Brain microvascular endothelial cell (primary cell): ENCODE measurements around the gene EXOC6B.

ENCODE experiments used
- DNase-seq: peaks from one replicate; pipeline ENCODE4 v3.0.0-alpha.2; 2020
- H3K27ac ChIP-seq: fragments of 250-450 bp; sonication (Bioruptor Pico); 2 replicates; pipeline ENCODE4 v1.5.1; 2020; ENCODE audit warnings: mild to moderate bottlenecking, moderate library complexity
- H3K27me3 ChIP-seq: fragments of 250-450 bp; sonication (Bioruptor Pico); replicated peaks from 2 replicates; pipeline ENCODE4 v1.5.1; 2020; ENCODE audit warnings: mild to moderate bottlenecking
- H3K36me3 ChIP-seq: fragments of 250-450 bp; sonication (Bioruptor Pico); replicated peaks from 2 replicates; pipeline ENCODE4 v1.5.1; 2020; ENCODE audit warnings: mild to moderate bottlenecking
- H3K4me3 ChIP-seq: 2 replicates; pipeline ENCODE4 v1.5.1; 2011; ENCODE audit warnings: low read depth, mild to moderate bottlenecking, control low read depth, low read length, moderate library complexity
- in situ Hi-C: cut with HindIII; loops from 2 replicates; pipeline ENCODE4 v1.10.0; 2017; ENCODE audit warnings: low sequenced_read_pairs, low pct_ligation_motif_present
- TF ChIP-seq, protein P1 (sequence below): IDR thresholded peaks from 2 replicates; pipeline ENCODE4 v1.5.1; 2011; ENCODE audit warnings: low read depth, mild to moderate bottlenecking, moderate library complexity, low read length, control low read depth, inconsistent platforms; ENCODE audit errors: missing control alignments

Gene EXOC6B

DNA sequence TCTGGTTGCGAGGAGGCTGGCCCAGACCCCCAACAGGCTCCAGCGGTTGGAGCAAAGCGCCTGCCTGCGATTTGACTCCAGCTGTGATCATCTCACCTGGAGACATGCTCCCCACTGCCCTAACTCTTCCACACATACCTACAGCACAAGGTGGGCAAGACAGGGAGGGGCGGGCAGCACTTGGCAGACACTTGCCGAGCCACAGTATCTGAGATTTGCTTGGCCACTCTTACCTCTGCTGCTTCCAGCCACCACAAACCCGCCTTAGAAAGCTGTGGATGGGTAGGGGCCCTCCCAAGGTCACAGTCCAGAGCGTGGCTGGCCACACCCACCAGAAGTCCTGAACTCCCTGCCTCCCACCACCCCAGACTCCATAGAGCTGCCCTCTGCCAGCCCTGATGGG lies 686.4 kb downstream of the EXOC6B start:
- no peak overlapping the region for H3K27ac ChIP-seq
- peaks cover 10% of the 10 kb centered on the region for H3K27me3 ChIP-seq
- H3K36me3 ChIP-seq, result no peaks in the 10 kb centered on the region
- no peak for DNase-seq
- H3K4me3 ChIP-seq, result no peak overlapping the region
- in situ Hi-C loops, result no loop called here
- TF ChIP-seq, protein P1, sequence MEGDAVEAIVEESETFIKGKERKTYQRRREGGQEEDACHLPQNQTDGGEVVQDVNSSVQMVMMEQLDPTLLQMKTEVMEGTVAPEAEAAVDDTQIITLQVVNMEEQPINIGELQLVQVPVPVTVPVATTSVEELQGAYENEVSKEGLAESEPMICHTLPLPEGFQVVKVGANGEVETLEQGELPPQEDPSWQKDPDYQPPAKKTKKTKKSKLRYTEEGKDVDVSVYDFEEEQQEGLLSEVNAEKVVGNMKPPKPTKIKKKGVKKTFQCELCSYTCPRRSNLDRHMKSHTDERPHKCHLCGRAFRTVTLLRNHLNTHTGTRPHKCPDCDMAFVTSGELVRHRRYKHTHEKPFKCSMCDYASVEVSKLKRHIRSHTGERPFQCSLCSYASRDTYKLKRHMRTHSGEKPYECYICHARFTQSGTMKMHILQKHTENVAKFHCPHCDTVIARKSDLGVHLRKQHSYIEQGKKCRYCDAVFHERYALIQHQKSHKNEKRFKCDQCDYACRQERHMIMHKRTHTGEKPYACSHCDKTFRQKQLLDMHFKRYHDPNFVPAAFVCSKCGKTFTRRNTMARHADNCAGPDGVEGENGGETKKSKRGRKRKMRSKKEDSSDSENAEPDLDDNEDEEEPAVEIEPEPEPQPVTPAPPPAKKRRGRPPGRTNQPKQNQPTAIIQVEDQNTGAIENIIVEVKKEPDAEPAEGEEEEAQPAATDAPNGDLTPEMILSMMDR, result no peak

DNA sequence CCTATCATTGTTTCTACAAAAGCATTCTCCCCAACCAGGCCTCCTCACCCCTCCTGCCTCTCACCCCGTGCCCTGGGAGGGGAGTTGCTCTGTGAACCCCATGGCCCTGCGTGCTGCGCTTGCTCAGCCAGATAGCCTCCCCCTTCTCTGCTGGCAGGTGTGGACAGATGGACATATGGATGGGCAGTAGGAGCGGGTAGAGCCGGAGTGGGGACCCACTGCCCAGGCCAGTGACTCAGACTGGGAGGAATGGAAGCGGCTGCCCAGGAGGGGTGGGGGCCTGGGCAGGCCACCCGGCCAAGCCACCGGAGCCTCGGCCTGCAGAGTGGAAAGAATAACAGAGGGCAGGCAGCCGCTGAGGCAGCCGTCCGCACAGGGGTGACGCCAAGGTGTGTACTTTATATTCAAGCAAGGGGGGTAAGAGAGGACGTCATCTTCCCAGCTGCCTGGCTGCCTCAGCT lies 686.9 kb downstream of the EXOC6B start:
- H3K4me3 ChIP-seq, result no peak overlapping the region
- in situ Hi-C loops, result no loop called here
- peaks cover 7% of the 10 kb centered on the region for H3K27me3 ChIP-seq
- DNase-seq, result no peak
- TF ChIP-seq, protein P1, result no peak
- H3K27ac ChIP-seq, result no peak overlapping the region
- H3K36me3 ChIP-seq, result no peaks in the 10 kb centered on the region

DNA sequence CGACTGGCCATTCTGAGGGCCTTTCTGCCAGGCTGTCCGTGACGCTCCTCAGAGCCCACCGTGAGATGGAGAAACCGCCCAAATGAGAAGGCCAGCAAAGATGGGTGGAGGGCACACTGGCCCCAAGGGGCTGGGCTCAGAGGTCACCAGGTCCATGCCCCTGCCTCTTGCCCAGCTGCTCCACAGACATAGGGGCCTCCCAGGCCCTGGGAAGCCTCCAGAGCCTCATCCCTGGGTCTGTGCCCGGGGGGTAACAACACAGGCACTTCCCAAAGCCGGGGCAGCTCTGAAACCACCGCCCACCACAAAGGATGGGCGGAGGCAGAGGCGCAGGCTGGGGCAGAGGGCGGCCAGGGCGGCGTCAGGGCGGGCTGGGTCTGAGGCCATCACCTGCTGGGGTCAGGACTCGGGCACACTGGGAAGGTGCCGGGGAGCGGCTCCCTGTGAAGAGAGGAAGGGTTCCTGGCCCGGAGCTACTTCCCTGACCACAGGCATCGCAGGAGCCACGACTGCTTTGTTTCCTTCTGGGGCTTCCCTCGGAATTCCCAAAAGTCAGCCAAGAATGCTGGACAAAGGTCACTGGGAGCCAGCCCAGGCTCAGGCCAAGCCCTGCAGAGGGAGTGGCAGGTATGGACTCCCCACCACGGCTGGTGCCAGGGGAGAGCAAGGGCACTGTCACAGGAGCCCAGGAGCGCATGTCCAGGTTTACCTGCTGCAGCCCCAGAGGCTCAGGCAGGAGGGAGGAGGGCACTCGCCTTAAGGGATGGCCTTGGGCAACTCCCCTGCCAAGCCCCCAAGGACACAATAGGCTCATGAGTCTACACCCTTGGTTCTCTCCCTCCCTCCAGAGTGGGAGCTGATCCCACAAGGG lies 687.6 kb downstream of the EXOC6B start:
- no peaks in the 10 kb centered on the region for H3K36me3 ChIP-seq
- no peak overlapping the region for H3K27ac ChIP-seq
- H3K27me3 ChIP-seq, result peaks cover 3% of the 10 kb centered on the region
- DNase-seq, result no peak
- in situ Hi-C loops, result no loop called here
- H3K4me3 ChIP-seq, result no peak overlapping the region
- TF ChIP-seq, protein P1, result no peak

DNA sequence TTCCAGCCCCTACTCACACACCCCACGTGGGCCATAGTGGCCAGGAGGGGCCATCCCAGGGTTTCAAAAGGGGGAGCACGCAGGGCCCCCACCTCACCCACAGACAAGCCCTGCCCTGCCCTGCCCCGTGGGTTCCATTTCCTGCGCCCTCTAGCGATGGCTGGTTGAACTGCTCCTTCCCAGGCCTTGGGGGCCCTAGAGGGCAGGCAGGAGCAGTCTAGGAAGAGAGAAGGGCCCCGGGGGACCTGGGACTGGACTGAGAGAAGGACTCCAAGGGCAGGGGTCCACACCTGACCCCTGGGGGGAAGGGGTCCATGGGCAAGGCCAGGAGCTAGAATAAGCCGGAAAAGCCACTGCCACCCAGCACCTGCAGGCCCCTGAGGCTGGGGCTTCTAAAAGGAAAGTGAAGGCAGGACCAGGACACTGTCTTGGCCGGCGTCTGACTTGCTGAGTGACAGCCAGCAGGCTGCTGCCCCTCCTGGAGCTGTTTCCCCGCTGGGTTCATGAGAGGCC lies 688.3 kb downstream of the EXOC6B start:
- Histone ChIP-seq H3K4me3 (no peak overlapping the region), H3K36me3 (no peaks in the 10 kb centered on the region), H3K27me3 (no peaks in the 10 kb centered on the region), H3K27ac (no peak overlapping the region)
- in situ Hi-C loops, result no loop called here
- TF ChIP-seq, protein P1, result peak; percentile 98
- no peak for DNase-seq

DNA sequence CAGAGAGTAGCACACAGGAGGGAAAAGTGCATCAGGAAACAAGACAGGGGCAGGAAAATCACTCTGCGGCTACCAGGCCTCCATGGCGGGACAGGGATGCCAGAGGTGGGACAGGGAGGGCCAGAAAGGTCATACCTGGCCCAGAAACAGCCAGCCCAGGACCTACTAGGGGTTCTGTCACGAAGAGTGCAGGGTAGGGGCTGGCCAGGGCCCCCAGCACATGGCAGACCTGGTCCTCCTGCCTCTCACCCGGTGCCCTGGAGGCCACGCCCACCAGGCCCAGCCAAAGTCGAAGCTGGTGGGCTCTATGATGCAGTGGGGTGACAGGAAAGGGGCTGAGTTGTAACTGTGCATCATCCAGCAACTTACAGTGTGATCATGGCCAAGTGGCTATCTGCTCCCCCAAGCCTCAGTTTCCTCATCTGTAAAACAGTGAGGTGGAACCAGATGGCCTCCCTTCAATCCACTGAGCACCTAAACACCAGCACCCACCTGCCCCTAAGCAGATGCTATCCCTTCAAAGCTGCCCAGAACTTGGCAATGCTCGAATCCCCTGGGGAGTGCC lies 688.8 kb downstream of the EXOC6B start:
- no peak overlapping the region for H3K27ac ChIP-seq
- H3K27me3 ChIP-seq, result no peaks in the 10 kb centered on the region
- no peaks in the 10 kb centered on the region for H3K36me3 ChIP-seq
- H3K4me3 ChIP-seq, result no peak overlapping the region
- TF ChIP-seq, protein P1, result no peak
- DNase-seq, result no peak
- in situ Hi-C loops, result no loop called here
